ENCODE measurements around the gene ZNF223.
A peak's percentile ranks its signal among the peaks of the same experiment; 100 is the strongest.

ZNF223 gene

GRCh38 chr19:44109458-44109857 is 57.6 kb downstream of the ZNF223 start:
- TF ChIP-seq, protein P1, sequence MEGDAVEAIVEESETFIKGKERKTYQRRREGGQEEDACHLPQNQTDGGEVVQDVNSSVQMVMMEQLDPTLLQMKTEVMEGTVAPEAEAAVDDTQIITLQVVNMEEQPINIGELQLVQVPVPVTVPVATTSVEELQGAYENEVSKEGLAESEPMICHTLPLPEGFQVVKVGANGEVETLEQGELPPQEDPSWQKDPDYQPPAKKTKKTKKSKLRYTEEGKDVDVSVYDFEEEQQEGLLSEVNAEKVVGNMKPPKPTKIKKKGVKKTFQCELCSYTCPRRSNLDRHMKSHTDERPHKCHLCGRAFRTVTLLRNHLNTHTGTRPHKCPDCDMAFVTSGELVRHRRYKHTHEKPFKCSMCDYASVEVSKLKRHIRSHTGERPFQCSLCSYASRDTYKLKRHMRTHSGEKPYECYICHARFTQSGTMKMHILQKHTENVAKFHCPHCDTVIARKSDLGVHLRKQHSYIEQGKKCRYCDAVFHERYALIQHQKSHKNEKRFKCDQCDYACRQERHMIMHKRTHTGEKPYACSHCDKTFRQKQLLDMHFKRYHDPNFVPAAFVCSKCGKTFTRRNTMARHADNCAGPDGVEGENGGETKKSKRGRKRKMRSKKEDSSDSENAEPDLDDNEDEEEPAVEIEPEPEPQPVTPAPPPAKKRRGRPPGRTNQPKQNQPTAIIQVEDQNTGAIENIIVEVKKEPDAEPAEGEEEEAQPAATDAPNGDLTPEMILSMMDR (conservative IDR thresholded peaks at IDR 0.05; ENCODE audit: low read depth, low read length), result no peak
- H3K4me3 ChIP-seq (ENCODE audit: low read length), result no peak overlapping the region
- no peak for DNase-seq (ENCODE audit: low read depth)

- TF ChIP-seq, protein P1 (conservative IDR thresholded peaks at IDR 0.05; ENCODE audit: low read depth, low read length), result no peak
- DNase-seq (ENCODE audit: low read depth), result peak; percentile 71
- peak overlapping the region; percentile 97 for H3K4me3 ChIP-seq (ENCODE audit: low read length)
Observed at GRCh38 chr19:44111910-44112463, 60.2 kb downstream of the ZNF223 start.

DNA sequence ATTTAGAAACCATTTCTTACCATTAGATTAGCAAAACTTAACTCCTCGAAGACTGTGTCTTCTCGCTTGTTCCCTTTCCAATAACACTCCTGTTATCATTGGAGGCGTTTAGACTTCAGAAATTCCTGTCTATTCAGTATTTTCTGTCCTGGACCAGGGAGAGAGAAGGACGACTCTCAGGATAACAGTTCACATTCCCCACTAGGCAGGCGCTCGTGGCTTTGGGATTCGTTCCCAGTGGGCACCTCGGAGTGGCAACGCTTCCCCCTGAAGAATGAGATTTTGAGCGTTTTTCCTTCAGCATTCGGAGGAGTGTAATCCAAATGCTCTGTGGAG is 60.9 kb downstream of the ZNF223 start:
- TF ChIP-seq, protein P1 (conservative IDR thresholded peaks at IDR 0.05; ENCODE audit: low read depth, low read length), result no peak
- DNase-seq (ENCODE audit: low read depth), result no peak
- peak overlapping the region; percentile 97 for H3K4me3 ChIP-seq (ENCODE audit: low read length)

DNA sequence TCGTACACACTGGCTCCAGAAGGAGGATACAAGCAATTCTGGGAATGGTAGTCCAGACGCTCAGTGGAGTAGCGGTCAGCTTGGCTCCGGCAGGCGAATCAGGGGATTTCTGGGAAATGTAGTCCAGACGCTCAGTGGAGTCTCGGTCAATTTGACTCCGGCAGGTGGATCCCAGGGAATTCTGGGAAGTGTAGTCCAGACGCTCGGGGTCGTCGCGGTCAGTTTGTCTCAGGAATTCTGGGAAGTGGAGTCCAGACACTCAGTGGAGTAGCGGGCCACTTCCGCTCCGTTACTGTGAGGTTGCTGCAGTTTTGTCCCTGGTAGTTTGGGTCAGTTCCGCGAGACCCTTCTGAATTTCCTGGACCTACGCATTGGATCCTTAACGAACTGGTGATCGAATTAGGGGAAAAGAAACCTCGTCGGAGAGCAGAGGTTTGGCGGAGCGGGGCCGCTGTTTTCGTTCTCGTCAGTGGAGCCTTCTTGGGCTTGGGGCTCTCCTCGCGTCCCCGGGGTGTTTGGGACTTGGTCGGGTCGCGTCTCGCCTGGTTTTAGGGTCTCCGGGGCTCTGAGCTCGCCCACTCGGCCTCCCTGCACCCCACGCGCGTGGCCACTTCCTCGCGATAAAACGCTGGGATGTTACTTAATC is 61.4 kb downstream of the ZNF223 start, which contains the start of gene ZNF225:
Gene ZNF225 (plus strand): TSS at position 262 of the 646 bp plus-strand sequence. CDS start 2,429 bp downstream, outside the sequence.
- peak within 1 kb of the TSS; percentile 97 for H3K4me3 ChIP-seq (ENCODE audit: low read length)
- TF ChIP-seq, protein P1 (conservative IDR thresholded peaks at IDR 0.05; ENCODE audit: low read depth, low read length), result no peak
- peak; percentile 96 for DNase-seq (ENCODE audit: low read depth)

GRCh38 chr19:44113784-44114390 is 62.1 kb downstream of the ZNF223 start:
- H3K4me3 ChIP-seq (ENCODE audit: low read length), result peak overlapping the region; percentile 97
- TF ChIP-seq, protein P1 (conservative IDR thresholded peaks at IDR 0.05; ENCODE audit: low read depth, low read length), result no peak
- no peak for DNase-seq (ENCODE audit: low read depth)

Measured in retinal pigment epithelial cell (primary cell).